HepG2 (cell line): ENCODE data around the gene DOCK11. TPM values are rescaled to one million over a fixed set of nuclear protein-coding genes. Genes with fewer than 3 reads are reported as not detected.
"Not testable (repeated sequence)": the region's sequence is repeated elsewhere in the genome, so short reads cannot be mapped to it uniquely, and the experiment has no call there.

Experiments used
- ATAC-seq: fragments of 200-7000 bp; cut with Tn5 transposase; 3 replicates; pipeline ENCODE4 v1.9.1; 2020; ENCODE audit warnings: mild to moderate bottlenecking, moderate library complexity
- BruUV-seq: library from RNA; stranded (reverse); fragments of 400-500 nt; replicated peaks from 2 replicates; lab custom pipeline; 2021; lab: Mats Ljungman, UMichigan
- CTCF ChIA-PET: fragments of 300-600 bp; formaldehyde crosslinking; extraction: SDS; loops from one replicate; lab custom pipeline; 2021; ENCODE audit warnings: low total read pairs, inconsistent platforms, low intra/inter-chr PET ratio; lab: Yijun Ruan, JAX
- POLR2A ChIA-PET: fragments of 350-600 bp; sonication (Branson Sonifier 250); formaldehyde crosslinking; loops from one replicate; lab custom pipeline; 2020; ENCODE audit warnings: antibody characterized with exemption, inconsistent platforms; lab: Yijun Ruan, JAX
- DNase-seq: peaks from one replicate; pipeline ENCODE4 v3.0.0-alpha.2; 2015; ENCODE audit warnings: low spot score
- FAIRE-seq: peaks from 3 replicates; lab custom pipeline; 2011; peaks lifted over from hg19 to GRCh38; lab: Jason Lieb, UNC
- H2AFZ ChIP-seq: one replicate; pipeline ENCODE4 v1.6.1; 2011; ENCODE audit warnings: low read length, inconsistent platforms
- H3K27ac ChIP-seq: fragments of 300-600 bp; 3 replicates; pipeline ENCODE4 v1.8.0; 2011; ENCODE audit warnings: mixed run types, mild to moderate bottlenecking, mixed read lengths, low read length, inconsistent platforms; ENCODE audit not compliant: insufficient read depth; ENCODE audit errors: extremely low read length
- H3K27me3 ChIP-seq, 2 experiments: fragments of 200-600 bp in 1 of 2; 2 replicates in 1 of 2; 3 replicates in 1 of 2; pipeline versions ENCODE4 v1.6.0 to v1.8.0; 2011; ENCODE audit warnings: low read length in 2 of 2, mild to moderate bottlenecking in 2 of 2, moderate library complexity in 2 of 2, inconsistent platforms in 1 of 2; ENCODE audit not compliant: insufficient read depth in 2 of 2, control insufficient read depth in 1 of 2
- H3K36me3 ChIP-seq, 2 experiments: fragments of 200-600 bp in 1 of 2; replicated peaks in 1 of 2; 2 replicates in 1 of 2; 3 replicates in 1 of 2; pipeline versions ENCODE4 v1.5.1 to v1.8.0; 2011; ENCODE audit warnings: low read length in 2 of 2, inconsistent platforms in 1 of 2; ENCODE audit not compliant: insufficient read depth in 2 of 2, control insufficient read depth in 1 of 2
- H3K4me1 ChIP-seq: 2 replicates; pipeline ENCODE4 v1.5.1; 2012; ENCODE audit warnings: low read length, inconsistent platforms; ENCODE audit not compliant: insufficient read depth
- H3K4me2 ChIP-seq: 2 replicates; pipeline ENCODE4 v1.6.0; 2011; ENCODE audit warnings: low read depth, low read length, inconsistent platforms
- H3K4me3 ChIP-seq, 3 experiments: fragments of 200-600 bp in 1 of 3; sonication (generic), shearing (Covaris generic) in 1 of 3; replicated peaks in 1 of 3; 2 replicates each; pipeline ENCODE4 v1.5.1; 2011 to 2016; ENCODE audit warnings: low read length in 3 of 3, inconsistent platforms in 2 of 3, low read depth in 2 of 3, mild to moderate bottlenecking in 2 of 3, control low read depth in 1 of 3, mixed read lengths in 1 of 3; ENCODE audit not compliant: insufficient read depth in 1 of 3
- H3K79me2 ChIP-seq: one replicate; pipeline ENCODE4 v1.6.1; 2011; ENCODE audit warnings: low read length, inconsistent platforms; ENCODE audit not compliant: insufficient read depth
- H3K9ac ChIP-seq: 2 replicates; pipeline ENCODE4 v1.6.0; 2011; ENCODE audit warnings: mild to moderate bottlenecking, low read depth, low read length, inconsistent platforms; ENCODE audit not compliant: insufficient read depth
- H3K9me3 ChIP-seq: 2 replicates; pipeline ENCODE4 v1.5.1; 2012; ENCODE audit warnings: mild to moderate bottlenecking, low read length
- H4K20me1 ChIP-seq: 2 replicates; pipeline ENCODE4 v1.6.0; 2011; ENCODE audit warnings: inconsistent platforms, mild to moderate bottlenecking, low read length, moderate library complexity; ENCODE audit not compliant: insufficient read depth
- AGO2 ChIP-seq: fragments of 200-400 bp; formaldehyde crosslinking; optimal IDR thresholded peaks from 2 replicates; pipeline ENCODE3; 2017; ENCODE audit warnings: mild to moderate bottlenecking, low read depth, low read length, moderate library complexity
- AHR ChIP-seq: IDR thresholded peaks from 2 replicates; pipeline ENCODE4 v1.6.1; 2018; ENCODE audit warnings: missing genetic modification reagents, missing compliant biosample characterization
- FOXK2 ChIP-seq: fragments of 450-650 bp; IDR thresholded peaks from 2 replicates; pipeline ENCODE4 v1.6.1; 2016
- MBNL3 ChIP-seq: fragments of 250-450 bp; sonication (Bioruptor Pico); conservative IDR thresholded peaks from 2 replicates; pipeline ENCODE4 v1.8.0; 2022; ENCODE audit warnings: mild to moderate bottlenecking, inconsistent platforms
- RBM22 ChIP-seq: fragments of 200-400 bp; formaldehyde crosslinking; optimal IDR thresholded peaks from 2 replicates; pipeline ENCODE3; 2017; ENCODE audit warnings: mild to moderate bottlenecking, low read length, moderate library complexity
- REL ChIP-seq: sonication (generic); formaldehyde crosslinking; conservative IDR thresholded peaks from 2 replicates; pipeline ENCODE4 v1.8.0; 2022; ENCODE audit warnings: mild to moderate bottlenecking, missing genetic modification reagents, moderate library complexity
- SP140L ChIP-seq: sonication (generic); formaldehyde crosslinking; IDR thresholded peaks from 2 replicates; pipeline ENCODE4 v1.4.0; 2020; ENCODE audit warnings: missing genetic modification reagents, borderline replicate concordance
- THAP11 ChIP-seq: IDR thresholded peaks from 2 replicates; pipeline ENCODE4 v1.6.1; 2016; ENCODE audit warnings: missing biosample characterization, missing genetic modification reagents
- ZNF550 ChIP-seq: sonication (generic); formaldehyde crosslinking; IDR thresholded peaks from 2 replicates; pipeline ENCODE4 v1.4.0; 2020; ENCODE audit warnings: mild to moderate bottlenecking, missing genetic modification reagents, borderline replicate concordance
- WGBS: methylation state at CpG from one replicate; pipeline ENCODE4 v1.1.6; 2017; ENCODE audit warnings: low lambda C conversion rate; 5-methylcytosine and 5-hydroxymethylcytosine counted together
- in situ Hi-C: cut with HindIII; loops from 2 replicates; pipeline ENCODE4 v1.10.0; 2017; ENCODE audit warnings: low pct_unique_long_range_greater_than_20kb; ENCODE audit not compliant: extremely low pct_ligation_motif_present
- intact Hi-C: fragments of 100-400 bp; cut with micrococcal nuclease; formaldehyde crosslinking; loops from one replicate; pipeline ENCODE4 v1.10.0; 2022; ENCODE audit not compliant: unreplicated experiment
- polyA plus RNA-seq, 8 experiments: library from polyadenylated mRNA; depleted of rRNA in 3 of 8; stranded (reverse) in 7 of 8; unstranded in 1 of 8; fragments of >200 nt; fragmentation: Illumina TruSeq in 4 of 8; extraction: Trizol in 4 of 8; gene quantifications; 2 replicates each; pipeline versions ENCODE4 v1.2.1 to v1.2.3, GENCODE V29; 2011 to 2016; ENCODE audit warnings: low read depth in 4 of 8, missing spikeins in 1 of 8, mixed read lengths in 1 of 8; ENCODE audit not compliant: insufficient read depth in 1 of 8
- total RNA-seq, 5 experiments: library from RNA; depleted of rRNA; stranded (reverse); fragments of >200 nt; fragmentation: Illumina TruSeq; extraction: Trizol; gene quantifications; 2 replicates each; pipeline ENCODE4 v1.2.3, GENCODE V29; 2016; ENCODE audit warnings: low read depth in 1 of 5
- TF ChIP-seq, protein P1 (sequence below): sonication (generic); formaldehyde crosslinking; IDR thresholded peaks from 2 replicates; pipeline ENCODE4 v1.5.1; 2020; ENCODE audit warnings: missing genetic modification reagents, mild to moderate bottlenecking, borderline replicate concordance
- TF ChIP-seq, protein P2 (sequence below): sonication (generic); formaldehyde crosslinking; IDR thresholded peaks from 2 replicates; pipeline ENCODE4 v1.8.0; 2022; ENCODE audit warnings: missing genetic modification reagents, mild to moderate bottlenecking, moderate library complexity, borderline replicate concordance

Gene DOCK11
- total and polyA plus RNA-seq, 2 of the 13 experiments (the other 11 are each of a cell fraction or from before 2014, with no cell fraction given): 0.02 to 0.12 TPM

DNA sequence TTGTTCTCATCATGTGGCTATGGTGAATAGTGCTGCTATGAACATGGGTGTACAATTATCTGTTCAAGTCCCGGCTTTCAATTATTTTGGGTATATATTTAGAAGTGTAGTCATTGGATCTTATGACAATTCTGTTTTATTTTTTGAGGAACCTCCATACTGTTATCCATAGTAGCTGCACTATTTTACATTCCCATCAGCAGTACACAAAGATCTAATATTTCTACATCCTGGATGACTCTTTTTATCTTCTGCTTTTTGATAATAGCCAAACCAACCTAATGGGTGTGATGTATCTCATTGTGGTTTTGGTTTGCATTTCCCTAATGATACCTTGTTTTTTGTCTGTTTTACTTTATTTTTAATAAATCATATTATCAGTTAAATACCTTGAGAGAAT lies 218.9 kb downstream of the DOCK11 start:
- FAIRE-seq (no peak), ATAC-seq (no peak), DNase-seq (no peak)
- Histone ChIP-seq H4K20me1 (no peaks in the 10 kb centered on the region), H3K9me3 (no peaks in the 10 kb centered on the region), H3K79me2 (no peaks in the 10 kb centered on the region), H3K36me3 (no peaks in the 10 kb centered on the region), H3K4me1 (no peaks in the 10 kb centered on the region), H3K27ac (no peak overlapping the region), H3K27me3 (no peaks in the 10 kb centered on the region), H3K4me3 (no peak overlapping the region), H2AFZ (no peak overlapping the region), H3K4me2 (no peak overlapping the region), H3K9ac (no peak overlapping the region)
- no peak for TF ChIP-seq REL
- TF ChIP-seq, protein P1, sequence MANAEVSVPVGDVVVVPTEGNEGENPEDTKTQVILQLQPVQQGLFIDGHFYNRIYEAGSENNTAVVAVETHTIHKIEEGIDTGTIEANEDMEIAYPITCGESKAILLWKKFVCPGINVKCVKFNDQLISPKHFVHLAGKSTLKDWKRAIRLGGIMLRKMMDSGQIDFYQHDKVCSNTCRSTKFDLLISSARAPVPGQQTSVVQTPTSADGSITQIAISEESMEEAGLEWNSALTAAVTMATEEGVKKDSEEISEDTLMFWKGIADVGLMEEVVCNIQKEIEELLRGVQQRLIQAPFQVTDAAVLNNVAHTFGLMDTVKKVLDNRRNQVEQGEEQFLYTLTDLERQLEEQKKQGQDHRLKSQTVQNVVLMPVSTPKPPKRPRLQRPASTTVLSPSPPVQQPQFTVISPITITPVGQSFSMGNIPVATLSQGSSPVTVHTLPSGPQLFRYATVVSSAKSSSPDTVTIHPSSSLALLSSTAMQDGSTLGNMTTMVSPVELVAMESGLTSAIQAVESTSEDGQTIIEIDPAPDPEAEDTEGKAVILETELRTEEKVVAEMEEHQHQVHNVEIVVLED (CRISPR knock-in tag): no peak
- TF ChIP-seq THAP11: no peak
- TF ChIP-seq SP140L (CRISPR knock-in tag): no peak
- TF ChIP-seq, protein P2, sequence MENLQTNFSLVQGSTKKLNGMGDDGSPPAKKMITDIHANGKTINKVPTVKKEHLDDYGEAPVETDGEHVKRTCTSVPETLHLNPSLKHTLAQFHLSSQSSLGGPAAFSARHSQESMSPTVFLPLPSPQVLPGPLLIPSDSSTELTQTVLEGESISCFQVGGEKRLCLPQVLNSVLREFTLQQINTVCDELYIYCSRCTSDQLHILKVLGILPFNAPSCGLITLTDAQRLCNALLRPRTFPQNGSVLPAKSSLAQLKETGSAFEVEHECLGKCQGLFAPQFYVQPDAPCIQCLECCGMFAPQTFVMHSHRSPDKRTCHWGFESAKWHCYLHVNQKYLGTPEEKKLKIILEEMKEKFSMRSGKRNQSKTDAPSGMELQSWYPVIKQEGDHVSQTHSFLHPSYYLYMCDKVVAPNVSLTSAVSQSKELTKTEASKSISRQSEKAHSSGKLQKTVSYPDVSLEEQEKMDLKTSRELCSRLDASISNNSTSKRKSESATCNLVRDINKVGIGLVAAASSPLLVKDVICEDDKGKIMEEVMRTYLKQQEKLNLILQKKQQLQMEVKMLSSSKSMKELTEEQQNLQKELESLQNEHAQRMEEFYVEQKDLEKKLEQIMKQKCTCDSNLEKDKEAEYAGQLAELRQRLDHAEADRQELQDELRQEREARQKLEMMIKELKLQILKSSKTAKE: no peak
- no peak for TF ChIP-seq FOXK2
- TF ChIP-seq ZNF550 (CRISPR knock-in tag): no peak
- TF ChIP-seq MBNL3 (CRISPR knock-in tag): no peak
- TF ChIP-seq RBM22: no peak
- TF ChIP-seq AGO2: no peak
- TF ChIP-seq AHR (CRISPR knock-in tag): no peak
- intact Hi-C loops (no loop called here), in situ Hi-C loops (no loop called here)
- POLR2A ChIA-PET: no interaction called here
- no TSS peak for BruUV-seq
- WGBS: 100% methylated on average over 1 of the region's 1 CpG
- CTCF ChIA-PET: no interaction called here

DNA sequence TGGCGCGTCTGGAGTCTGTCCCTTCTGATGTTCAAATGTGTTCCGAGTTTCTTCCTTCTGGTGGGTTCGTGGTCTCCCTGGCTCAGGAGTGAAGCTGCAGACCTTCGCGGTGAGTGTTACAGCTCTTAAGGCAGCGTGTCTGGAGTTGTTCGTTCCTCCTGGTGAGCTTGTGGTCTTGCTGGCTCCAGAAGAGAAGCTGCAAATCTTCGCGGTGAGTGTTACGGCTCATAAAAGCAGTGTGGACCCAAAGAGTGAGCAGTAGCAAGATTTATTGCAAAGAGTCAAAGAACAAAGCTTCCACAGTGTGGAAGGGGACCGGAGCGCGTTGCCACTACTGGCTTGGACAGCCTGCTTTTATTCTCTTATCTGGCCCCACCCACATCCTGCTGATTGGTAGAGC lies 220.3 kb downstream of the DOCK11 start:
- POLR2A ChIA-PET: interaction anchor here (0.9 kb wide), 1 partner anchor 11 kb away, joined by 4 read pairs; the partner anchor contains the start of gene IL13RA1
- CTCF ChIA-PET, H3K36me3 ChIP-seq, H3K79me2 ChIP-seq, H3K27ac ChIP-seq, H2AFZ ChIP-seq, DNase-seq, in situ Hi-C loops, intact Hi-C loops, H3K27me3 ChIP-seq, H3K9me3 ChIP-seq, ATAC-seq, H4K20me1 ChIP-seq, FAIRE-seq, H3K4me3 ChIP-seq, H3K4me1 ChIP-seq, H3K9ac ChIP-seq, BruUV-seq, H3K4me2 ChIP-seq: not testable (repeated sequence)
- WGBS: 98% methylated on average over 9 of the region's 14 CpGs
